Breast epithelium (tissue), 4 donors: Measurements from ENCODE around the gene CCDC33. TPM values are rescaled to one million over a fixed set of nuclear protein-coding genes. Genes with fewer than 3 reads are reported as not detected.
A peak's percentile ranks its signal among the peaks of the same experiment; 100 is the strongest.

Experiments
- DNase-seq, 2 donors: peaks; one replicate each; pipeline ENCODE4 v3.0.0-alpha.2; 2019; ENCODE audit warnings: low spot score in 2 of 2
- H3K27ac ChIP-seq, 2 donors: fragments of 200-600 bp; sonication (generic) in 1 of 2; one replicate each; pipeline ENCODE4 v1.5.1; 2016 to 2019; ENCODE audit warnings: mild to moderate bottlenecking in 1 of 2
- H3K27me3 ChIP-seq, 2 donors: fragments of 200-600 bp; sonication (generic) in 1 of 2; one replicate each; pipeline versions ENCODE4 v1.5.1 to v1.6.0; 2017 to 2019; ENCODE audit warnings: control low read depth in 1 of 2, mild to moderate bottlenecking in 1 of 2
- H3K36me3 ChIP-seq: fragments of 200-600 bp; one replicate; pipeline ENCODE4 v1.5.1; 2019
- H3K4me1 ChIP-seq, 2 donors: fragments of 200-600 bp; sonication (generic); one replicate each; pipeline ENCODE4 v1.5.1; 2016 to 2019; ENCODE audit warnings: control low read depth in 1 of 2
- H3K4me3 ChIP-seq, 3 donors: fragments of 200-600 bp; sonication (generic); 1 replicate in 2 of 3; 2 replicates in 1 of 3; pipeline ENCODE4 v1.5.1; 2016 to 2019; ENCODE audit warnings: mild to moderate bottlenecking in 3 of 3, moderate library complexity in 2 of 3
- H3K9me3 ChIP-seq, 2 donors: fragments of 200-600 bp; sonication (generic) in 1 of 2; one replicate each; pipeline ENCODE4 v1.5.1; 2016 to 2019; ENCODE audit warnings: control low read depth in 1 of 2
- CTCF ChIP-seq, 3 donors: fragments of 450-650 bp; IDR thresholded peaks; one replicate each; pipeline ENCODE4 v1.5.1; 2016 to 2017; ENCODE audit warnings: antibody characterized with exemption in 3 of 3, mild to moderate bottlenecking in 3 of 3, moderate library complexity in 3 of 3
- POLR2A ChIP-seq: fragments of 450-650 bp; IDR thresholded peaks from one replicate; pipeline ENCODE4 v1.6.1; 2016; ENCODE audit warnings: antibody characterized with exemption, mild to moderate bottlenecking, moderate library complexity
- POLR2AphosphoS5 ChIP-seq, 3 donors: sonication (generic); formaldehyde crosslinking; IDR thresholded peaks; one replicate each; pipeline ENCODE4 v1.6.1; 2017; ENCODE audit warnings: antibody characterized with exemption in 3 of 3
- intact Hi-C: fragments of 100-400 bp; cut with DNase I; formaldehyde crosslinking; loops from one replicate; pipeline ENCODE4 v1.15.1; 2023; ENCODE audit warnings: low total_unique reads
- total RNA-seq, 3 donors: library from RNA; depleted of rRNA; stranded (reverse); fragments of >200 nt; gene quantifications; one replicate each; pipeline ENCODE4 v1.1.0, GENCODE V29; 2016

CCDC33 gene
- total RNA-seq, 3 donors from 2014 or later = 0.33 TPM; not detected in 2

DNA sequence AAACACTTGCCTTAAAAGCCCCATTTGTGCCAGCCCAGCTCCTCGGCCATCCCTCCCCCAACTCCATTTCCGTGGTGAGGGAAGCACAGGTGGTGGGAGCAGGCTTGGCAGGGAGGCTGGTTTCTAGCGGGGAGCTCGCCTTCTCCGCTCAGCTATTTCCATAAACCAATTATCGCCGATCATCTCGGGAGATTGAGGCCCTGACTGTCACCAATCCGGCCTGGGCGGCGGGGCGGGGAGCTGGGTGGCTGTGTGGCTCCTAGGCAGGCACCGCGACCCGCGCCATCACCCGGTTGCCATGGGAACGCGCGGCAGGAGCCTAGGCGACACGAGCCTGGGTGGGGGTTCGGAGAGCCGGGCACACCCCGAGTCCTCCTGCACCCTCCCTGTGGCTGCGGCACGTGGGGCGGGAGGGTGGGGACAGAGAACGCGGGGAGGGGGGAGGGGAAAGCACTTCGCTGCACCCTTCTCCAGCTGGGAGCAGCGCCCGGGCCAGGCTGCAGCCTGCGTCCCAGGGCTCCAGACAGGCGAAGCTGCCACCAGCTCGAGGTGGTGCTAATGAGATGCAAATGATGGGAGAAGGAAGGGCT lies 9.3 kb downstream of the CCDC33 start:
- Histone ChIP-seq H3K36me3 (no peaks in the 10 kb centered on the region), H3K27ac (no peak overlapping the region), H3K4me3 (peak overlapping the region in 1 of 3 donors; percentile 32), H3K9me3 (no peaks in the 10 kb centered on the region), H3K4me1 (no peaks in the 10 kb centered on the region), H3K27me3 (no peaks in the 10 kb centered on the region)
- TF ChIP-seq CTCF (IDR thresholded peaks at IDR 0.05) (no peak), POLR2AphosphoS5 (IDR thresholded peaks at IDR 0.05) (no peak), POLR2A (no peak)
- DNase-seq = no peak
- intact Hi-C loops = no loop called here

- no peaks in the 10 kb centered on the region for H3K9me3 ChIP-seq
- H3K27ac ChIP-seq = peak overlapping the region; percentile 50 to 67
- TF ChIP-seq POLR2A (no peak), POLR2AphosphoS5 (IDR thresholded peaks at IDR 0.05) (no peak), CTCF (IDR thresholded peaks at IDR 0.05) (no peak)
- no peaks in the 10 kb centered on the region for H3K27me3 ChIP-seq
- no peaks in the 10 kb centered on the region for H3K36me3 ChIP-seq
- no peak overlapping the region for H3K4me3 ChIP-seq
- H3K4me1 ChIP-seq = no peaks in the 10 kb centered on the region
- intact Hi-C loops = no loop called here
- DNase-seq = no peak
Observed at GRCh38 chr15:74250266-74250665, 14.1 kb downstream of the CCDC33 start.

GRCh38 chr15:74251131-74251811 lies 15.1 kb downstream of the CCDC33 start:
- Histone ChIP-seq H3K9me3 (no peaks in the 10 kb centered on the region), H3K27ac (peak overlapping the region; percentile 50 to 67), H3K36me3 (no peaks in the 10 kb centered on the region), H3K4me3 (no peak overlapping the region), H3K4me1 (no peaks in the 10 kb centered on the region), H3K27me3 (no peaks in the 10 kb centered on the region)
- intact Hi-C loops = no loop called here
- peak; percentile 64 to 84 for DNase-seq
- TF ChIP-seq POLR2AphosphoS5 (IDR thresholded peaks at IDR 0.05) = no peak
- TF ChIP-seq CTCF (IDR thresholded peaks at IDR 0.05) = no peak
- TF ChIP-seq POLR2A = no peak

GRCh38 chr15:74252291-74252690 lies 16.2 kb downstream of the CCDC33 start:
- H3K27ac ChIP-seq = peak overlapping the region; percentile 50 to 67
- no peak overlapping the region for H3K4me3 ChIP-seq
- no peaks in the 10 kb centered on the region for H3K9me3 ChIP-seq
- H3K27me3 ChIP-seq = no peaks in the 10 kb centered on the region
- H3K4me1 ChIP-seq = no peaks in the 10 kb centered on the region
- no peak for DNase-seq
- H3K36me3 ChIP-seq = no peaks in the 10 kb centered on the region
- intact Hi-C loops = no loop called here
- TF ChIP-seq POLR2AphosphoS5 (IDR thresholded peaks at IDR 0.05) (no peak), CTCF (IDR thresholded peaks at IDR 0.05) (no peak), POLR2A (no peak)

DNA sequence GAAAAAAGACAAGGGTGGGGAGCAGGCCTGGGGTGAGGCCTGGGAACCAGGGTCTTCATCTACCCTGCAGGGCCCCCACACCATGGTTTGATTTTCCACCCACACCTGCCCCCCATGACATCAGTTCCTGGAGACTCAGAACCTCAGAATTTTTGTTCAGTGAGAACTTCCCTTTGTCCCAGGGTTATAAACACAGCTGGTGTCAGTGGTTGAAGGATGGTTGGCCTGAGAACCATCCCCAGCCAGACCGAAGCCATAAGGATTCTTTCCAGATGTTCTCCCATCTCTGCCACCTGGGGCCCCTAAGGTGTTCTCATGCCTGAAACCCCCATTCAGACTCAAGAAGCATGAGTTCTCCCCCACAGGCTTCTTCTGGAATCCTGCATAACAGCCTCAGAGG lies 16.6 kb downstream of the CCDC33 start:
- no peaks in the 10 kb centered on the region for H3K4me1 ChIP-seq
- intact Hi-C loops = no loop called here
- TF ChIP-seq POLR2AphosphoS5 (IDR thresholded peaks at IDR 0.05) (no peak), POLR2A (no peak), CTCF (IDR thresholded peaks at IDR 0.05) (no peak)
- no peak overlapping the region for H3K4me3 ChIP-seq
- no peaks in the 10 kb centered on the region for H3K27me3 ChIP-seq
- no peaks in the 10 kb centered on the region for H3K9me3 ChIP-seq
- DNase-seq = no peak
- peak overlapping the region in 1 of 2 donors; percentile 50 for H3K27ac ChIP-seq
- no peaks in the 10 kb centered on the region for H3K36me3 ChIP-seq
